Measurements from ENCODE around the gene AIP.

AIP gene

GRCh38 chr11:67482827-67483798 lies at the start of gene AIP:
Gene AIP (plus strand): TSS chr11:67483026. CDS start chr11:67483159, 133 bp downstream.
- peak; percentile 98 for DNase-seq

- no peak for DNase-seq
Observed at GRCh38 chr11:67433536-67434394, 49.1 kb upstream of the AIP start.

- peak; percentile 26 for DNase-seq
Observed at GRCh38 chr11:67434395-67434881, 48.4 kb upstream of the AIP start.

GRCh38 chr11:67435031-67435726 lies 47.6 kb upstream of the AIP start:
- DNase-seq: peak; percentile 32

- no peak for DNase-seq
Observed at GRCh38 chr11:67435727-67436458, 46.9 kb upstream of the AIP start.

GRCh38 chr11:67436459-67437081 lies 46.3 kb upstream of the AIP start:
- peak; percentile 73 for DNase-seq

- DNase-seq: peak; percentile 70
Observed at GRCh38 chr11:67437082-67437808, 45.6 kb upstream of the AIP start, which contains the start of gene PTPRCAP. Gene PTPRCAP (minus strand): TSS chr11:67437682. CDS start chr11:67437619, 63 bp downstream.

GRCh38 chr11:67437809-67438157 lies 45.0 kb upstream of the AIP start:
- DNase-seq: no peak

GRCh38 chr11:67438158-67438902 lies 44.5 kb upstream of the AIP start:
- peak; percentile 77 for DNase-seq

GRCh38 chr11:67439321-67440228 lies 43.3 kb upstream of the AIP start:
- peak; percentile 30 for DNase-seq

- no peak for DNase-seq
Observed at GRCh38 chr11:67440229-67441097, 42.4 kb upstream of the AIP start.

GRCh38 chr11:67441098-67441563 lies 41.7 kb upstream of the AIP start:
- DNase-seq: no peak

- no peak for DNase-seq
Observed at GRCh38 chr11:67441731-67442351, 41.0 kb upstream of the AIP start.

GRCh38 chr11:67442504-67443404 lies 40.1 kb upstream of the AIP start:
- no peak for DNase-seq

GRCh38 chr11:67445515-67445914 lies 37.3 kb upstream of the AIP start:
- DNase-seq: no peak

- no peak for DNase-seq
Observed at GRCh38 chr11:67448220-67448609, 34.6 kb upstream of the AIP start.
